Activated naive CD8-positive, alpha-beta T cell treated with anti-CD3 and anti-CD28 coated beads, Interleukin-2, amount 10 ng/mL, durations not matched to agents 7 days and 5 days (primary cell): Measurements from ENCODE around the gene C6orf89. TPM values are rescaled to one million over a fixed set of nuclear protein-coding genes. Genes with fewer than 3 reads are reported as not detected.

Experiments
- ATAC-seq: fragments of 150-1000 bp; cut with Tn5 transposase; one replicate; pipeline ENCODE4 v1.10.0; 2021; ENCODE audit warnings: low read depth, moderate library complexity
- POLR2A ChIA-PET: fragments of 350-600 bp; sonication (Branson Sonifier 250); formaldehyde crosslinking; loops from one replicate; lab custom pipeline; 2021; ENCODE audit warnings: antibody characterized with exemption; lab: Charles Lee
- DNase-seq: peaks from one replicate; pipeline ENCODE4 v3.0.0; 2021
- H3K27ac Mint-ChIP-seq: one replicate; pipeline ENCODE4 v1.8.0; 2022; ENCODE audit warnings: mild to moderate bottlenecking, mixed read lengths
- H3K27me3 Mint-ChIP-seq: one replicate; pipeline ENCODE4 v1.8.0; 2022; ENCODE audit warnings: mild to moderate bottlenecking, moderate library complexity, mixed read lengths
- H3K36me3 Mint-ChIP-seq: one replicate; pipeline ENCODE4 v1.8.0; 2021; ENCODE audit warnings: mild to moderate bottlenecking, mixed read lengths
- H3K4me1 Mint-ChIP-seq: one replicate; pipeline ENCODE4 v1.8.0; 2021; ENCODE audit warnings: mixed read lengths
- H3K4me3 Mint-ChIP-seq: one replicate; pipeline ENCODE4 v1.8.0; 2022; ENCODE audit warnings: mild to moderate bottlenecking, moderate library complexity, mixed read lengths
- H3K9me3 Mint-ChIP-seq: one replicate; pipeline ENCODE4 v1.8.0; 2021; ENCODE audit warnings: mixed read lengths
- total RNA-seq, 2 experiments: library from RNA; stranded (reverse); gene quantifications; one replicate each; pipeline ENCODE4 v1.2.3, GENCODE V29; 2021

Gene C6orf89
- total RNA-seq, 2 experiments from 2014 or later: 45.3 to 46.0 TPM

- H3K4me3 Mint-ChIP-seq: no peak overlapping the region
- peak overlapping the region; percentile 64 for H3K27ac Mint-ChIP-seq
- DNase-seq: no peak
- POLR2A ChIA-PET: interaction anchor here (1.2 kb wide), 1 partner anchor 25 kb away, joined by 3 read pairs; no protein-coding TSS in a partner anchor
- H3K4me1 Mint-ChIP-seq: peaks cover 48% of the 10 kb centered on the region
- ATAC-seq: no peak
- H3K9me3 Mint-ChIP-seq: no peaks in the 10 kb centered on the region
- H3K27me3 Mint-ChIP-seq: peaks cover 12% of the 10 kb centered on the region
- no peaks in the 10 kb centered on the region for H3K36me3 Mint-ChIP-seq
Observed at GRCh38 chr6:36956446-36956820, 70.7 kb downstream of the C6orf89 start.

GRCh38 chr6:36957773-36958271 is 72.1 kb downstream of the C6orf89 start:
- no peak for ATAC-seq
- POLR2A ChIA-PET: no interaction called here
- no peak overlapping the region for H3K4me3 Mint-ChIP-seq
- peaks cover 12% of the 10 kb centered on the region for H3K27me3 Mint-ChIP-seq
- H3K9me3 Mint-ChIP-seq: no peaks in the 10 kb centered on the region
- no peak overlapping the region for H3K27ac Mint-ChIP-seq
- DNase-seq: no peak
- no peaks in the 10 kb centered on the region for H3K36me3 Mint-ChIP-seq
- peaks cover 50% of the 10 kb centered on the region for H3K4me1 Mint-ChIP-seq

GRCh38 chr6:36958775-36959554 is 73.2 kb downstream of the C6orf89 start:
- no peak overlapping the region for H3K27ac Mint-ChIP-seq

GRCh38 chr6:36959555-36960250 is 74.0 kb downstream of the C6orf89 start:
- POLR2A ChIA-PET: no interaction called here
- peaks cover 50% of the 10 kb centered on the region for H3K4me1 Mint-ChIP-seq
- H3K27ac Mint-ChIP-seq: peak overlapping the region; percentile 23
- H3K27me3 Mint-ChIP-seq: peaks cover 12% of the 10 kb centered on the region
- no peaks in the 10 kb centered on the region for H3K36me3 Mint-ChIP-seq
- no peaks in the 10 kb centered on the region for H3K9me3 Mint-ChIP-seq
- ATAC-seq: no peak
- H3K4me3 Mint-ChIP-seq: no peak overlapping the region
- no peak for DNase-seq

More at GRCh38 chr6:36958775-36959554, 73.2 kb downstream of the C6orf89 start:
- H3K4me1 Mint-ChIP-seq: peaks cover 52% of the 10 kb centered on the region
- no peaks in the 10 kb centered on the region for H3K36me3 Mint-ChIP-seq
- ATAC-seq (no peak), DNase-seq (no peak)
- POLR2A ChIA-PET: no interaction called here
- H3K4me3 Mint-ChIP-seq: no peak overlapping the region
- H3K9me3 Mint-ChIP-seq: no peaks in the 10 kb centered on the region
- peaks cover 12% of the 10 kb centered on the region for H3K27me3 Mint-ChIP-seq

GRCh38 chr6:36961441-36962435 is 76.0 kb downstream of the C6orf89 start:
- POLR2A ChIA-PET: no interaction called here
- H3K4me3 Mint-ChIP-seq: no peak overlapping the region

GRCh38 chr6:36962874-36963273 is 77.1 kb downstream of the C6orf89 start:
- no peaks in the 10 kb centered on the region for H3K9me3 Mint-ChIP-seq
- ATAC-seq (peak; percentile 64), DNase-seq (peak; percentile 79)
- H3K27ac Mint-ChIP-seq: peak overlapping the region; percentile 74
- H3K4me1 Mint-ChIP-seq: peaks cover 38% of the 10 kb centered on the region
- H3K27me3 Mint-ChIP-seq: no peaks in the 10 kb centered on the region
- POLR2A ChIA-PET: interaction anchor here (0.9 to 1.5 kb wide), 4 partner anchors 8 to 208 kb away, joined by 3 to 10 read pairs (median 3); partner anchors contain the start of genes MTCH1 and PI16
- peaks cover 2% of the 10 kb centered on the region for H3K36me3 Mint-ChIP-seq
- H3K4me3 Mint-ChIP-seq: peak overlapping the region; percentile 43

More at GRCh38 chr6:36961441-36962435, 76.0 kb downstream of the C6orf89 start:
- peaks cover 41% of the 10 kb centered on the region for H3K4me1 Mint-ChIP-seq
- no peaks in the 10 kb centered on the region for H3K9me3 Mint-ChIP-seq
- peaks cover 6% of the 10 kb centered on the region for H3K27me3 Mint-ChIP-seq
- ATAC-seq (no peak), DNase-seq (no peak)
- H3K36me3 Mint-ChIP-seq: peaks cover 2% of the 10 kb centered on the region
- peak overlapping the region; percentile 62 for H3K27ac Mint-ChIP-seq

GRCh38 chr6:36963451-36964290 is 77.9 kb downstream of the C6orf89 start:
- DNase-seq (peak; percentile 58), ATAC-seq (peak; percentile 77)
- Mint-ChIP-seq H3K27ac (peak overlapping the region; percentile 74), H3K36me3 (peaks cover 10% of the 10 kb centered on the region), H3K4me3 (peak overlapping the region; percentile 66), H3K9me3 (no peaks in the 10 kb centered on the region), H3K27me3 (no peaks in the 10 kb centered on the region), H3K4me1 (peaks cover 38% of the 10 kb centered on the region)
- POLR2A ChIA-PET: interaction anchor here (0.5 to 1.5 kb wide), 5 partner anchors 9 to 1737 kb away, joined by 3 to 10 read pairs (median 3); partner anchors contain the start of genes MTCH1 and PI16

DNA sequence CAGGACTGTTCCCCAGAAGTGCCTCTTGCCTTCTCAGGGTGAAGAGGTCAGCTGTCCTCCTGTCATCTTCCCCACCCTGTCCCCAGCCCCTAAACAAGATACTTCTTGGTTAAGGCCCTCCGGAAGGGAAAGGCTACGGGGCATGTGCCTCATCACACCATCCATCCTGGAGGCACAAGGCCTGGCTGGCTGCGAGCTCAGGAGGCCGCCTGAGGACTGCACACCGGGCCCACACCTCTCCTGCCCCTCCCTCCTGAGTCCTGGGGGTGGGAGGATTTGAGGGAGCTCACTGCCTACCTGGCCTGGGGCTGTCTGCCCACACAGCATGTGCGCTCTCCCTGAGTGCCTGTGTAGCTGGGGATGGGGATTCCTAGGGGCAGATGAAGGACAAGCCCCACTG is 78.6 kb downstream of the C6orf89 start:
- peaks cover 12% of the 10 kb centered on the region for H3K36me3 Mint-ChIP-seq
- peaks cover 38% of the 10 kb centered on the region for H3K4me1 Mint-ChIP-seq
- POLR2A ChIA-PET: no interaction called here
- H3K9me3 Mint-ChIP-seq: no peaks in the 10 kb centered on the region
- DNase-seq (no peak), ATAC-seq (no peak)
- no peaks in the 10 kb centered on the region for H3K27me3 Mint-ChIP-seq
- peak overlapping the region; percentile 59 for H3K27ac Mint-ChIP-seq
- H3K4me3 Mint-ChIP-seq: no peak overlapping the region

DNA sequence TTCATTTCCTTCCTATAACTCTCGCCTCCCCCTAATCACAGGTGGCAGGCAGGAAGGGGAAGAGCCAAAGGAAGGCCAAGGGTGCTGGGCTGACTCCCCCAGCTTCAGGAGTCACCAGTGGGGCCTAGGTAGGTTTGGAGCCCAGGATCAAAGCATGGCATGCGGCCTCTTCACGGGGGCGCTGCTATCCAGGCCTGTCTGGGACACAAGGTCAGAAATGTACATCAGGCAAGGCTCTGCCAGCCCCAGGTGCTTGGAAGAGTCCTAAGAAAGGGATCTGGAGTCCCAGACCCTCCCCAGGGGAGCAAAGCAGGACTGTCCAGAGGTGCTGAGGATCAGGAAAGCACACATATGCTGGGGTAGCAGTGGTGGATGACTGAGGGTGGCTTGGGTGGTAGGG is 79.2 kb downstream of the C6orf89 start:
- Mint-ChIP-seq H3K36me3 (peaks cover 14% of the 10 kb centered on the region), H3K27ac (peak overlapping the region; percentile 59), H3K27me3 (no peaks in the 10 kb centered on the region), H3K4me1 (peaks cover 38% of the 10 kb centered on the region), H3K9me3 (no peaks in the 10 kb centered on the region), H3K4me3 (no peak overlapping the region)
- ATAC-seq (no peak), DNase-seq (no peak)
- POLR2A ChIA-PET: interaction anchor here (1.3 kb wide), 1 partner anchor 11 kb away, joined by 5 read pairs; no protein-coding TSS in a partner anchor

DNA sequence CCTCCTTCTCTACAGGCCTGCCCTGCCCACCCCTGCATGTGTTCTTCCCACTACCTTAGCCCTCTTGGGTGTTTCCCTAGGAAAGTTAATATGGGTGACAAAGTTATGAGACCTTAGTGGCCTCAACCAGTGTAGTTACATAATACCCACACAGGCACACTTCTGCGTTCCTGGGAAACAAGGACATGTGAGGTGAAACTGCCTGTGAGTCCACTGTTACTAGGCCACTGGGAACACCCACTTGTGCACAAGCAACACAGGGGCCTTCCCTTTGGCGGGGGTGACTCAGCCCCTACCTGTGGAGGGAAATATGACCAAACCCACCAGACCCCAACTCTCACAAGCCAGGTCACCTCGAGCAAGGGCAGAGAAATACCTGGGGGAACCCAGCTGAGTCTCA is 81.5 kb downstream of the C6orf89 start:
- Mint-ChIP-seq H3K27me3 (no peaks in the 10 kb centered on the region), H3K27ac (no peak overlapping the region), H3K4me1 (peaks cover 27% of the 10 kb centered on the region), H3K36me3 (peaks cover 17% of the 10 kb centered on the region), H3K4me3 (no peak overlapping the region), H3K9me3 (no peaks in the 10 kb centered on the region)
- POLR2A ChIA-PET: interaction anchor here (1.2 kb wide), 1 partner anchor 12 kb away, joined by 4 read pairs; no protein-coding TSS in a partner anchor
- no peak for ATAC-seq
- DNase-seq: no peak

GRCh38 chr6:36967757-36968156 is 82.0 kb downstream of the C6orf89 start:
- Mint-ChIP-seq H3K4me1 (peaks cover 24% of the 10 kb centered on the region), H3K4me3 (no peak overlapping the region), H3K27me3 (no peaks in the 10 kb centered on the region), H3K36me3 (peaks cover 21% of the 10 kb centered on the region), H3K27ac (no peak overlapping the region), H3K9me3 (no peaks in the 10 kb centered on the region)
- DNase-seq: no peak
- POLR2A ChIA-PET: no interaction called here
- no peak for ATAC-seq
